Gastrocnemius medialis (tissue), 4 donors: Measurements from ENCODE around the gene OSBP2. TPM values are rescaled to one million over a fixed set of nuclear protein-coding genes. Genes with fewer than 3 reads are reported as not detected.

Source experiments
- ATAC-seq, 2 donors: fragments of 150-250 bp; one replicate each; pipeline ENCODE4 v1.9.1; 2016
- DNase-seq, 2 donors: peaks; one replicate each; pipeline ENCODE4 v3.0.0-alpha.2; 2019
- H3K27ac ChIP-seq, 4 donors: fragments of 200-600 bp; sonication (generic); 1 replicate in 1 of 4; 2 replicates in 3 of 4; pipeline ENCODE4 v1.5.1; 2016 to 2018; ENCODE audit warnings: mild to moderate bottlenecking in 2 of 4, moderate library complexity in 1 of 4
- H3K27me3 ChIP-seq, 3 donors: fragments of 200-600 bp; sonication (generic) in 2 of 3; 1 replicate in 1 of 3; 2 replicates in 2 of 3; pipeline versions ENCODE4 v1.5.1 to v1.6.0; 2016 to 2019; ENCODE audit warnings: mild to moderate bottlenecking in 1 of 3, moderate library complexity in 1 of 3
- H3K36me3 ChIP-seq, 2 donors: fragments of 200-600 bp; sonication (generic) in 1 of 2; one replicate each; pipeline ENCODE4 v1.5.1; 2017 to 2018
- H3K4me1 ChIP-seq, 2 donors: fragments of 200-600 bp; sonication (generic) in 1 of 2; one replicate each; pipeline ENCODE4 v1.5.1; 2016 to 2017; ENCODE audit warnings: mild to moderate bottlenecking in 2 of 2
- H3K4me3 ChIP-seq, 4 donors: fragments of 200-600 bp; sonication (generic) in 3 of 4; 1 replicate in 1 of 4; 2 replicates in 3 of 4; pipeline ENCODE4 v1.5.1; 2016 to 2019; ENCODE audit warnings: mild to moderate bottlenecking in 2 of 4
- H3K9me3 ChIP-seq, 3 donors: fragments of 200-600 bp; sonication (generic) in 2 of 3; 1 replicate in 1 of 3; 2 replicates in 2 of 3; pipeline ENCODE4 v1.5.1; 2016 to 2019
- CTCF ChIP-seq, 5 experiments: fragments of 450-650 bp in 3 of 5; fragments of 200-600 bp in 2 of 5; sonication (generic) in 2 of 5; IDR thresholded peaks in 4 of 5; conservative IDR thresholded peaks in 1 of 5; 1 replicate in 4 of 5; 2 replicates in 1 of 5; pipeline ENCODE4 v1.5.1; 2016 to 2019; ENCODE audit warnings: antibody characterized with exemption in 5 of 5, mild to moderate bottlenecking in 3 of 5, moderate library complexity in 3 of 5
- POLR2A ChIP-seq, 2 donors: fragments of 450-650 bp; IDR thresholded peaks; one replicate each; pipeline ENCODE4 v1.6.1; 2017; ENCODE audit warnings: antibody characterized with exemption in 2 of 2, mild to moderate bottlenecking in 2 of 2, moderate library complexity in 2 of 2
- in situ Hi-C, 4 donors: fragments of 200-750 bp; cut with MboI; loops; one replicate each; pipeline versions ENCODE4 v1.15.0 to v1.8.0; 2017; ENCODE audit warnings: low sequenced_read_pairs in 4 of 4
- intact Hi-C: fragments of 100-400 bp; cut with DNase I; formaldehyde crosslinking; loops from one replicate; pipeline ENCODE4 v1.15.1; 2023; ENCODE audit warnings: low total_unique reads
- total RNA-seq, 4 donors: library from RNA; depleted of rRNA; stranded (reverse); fragments of >200 nt; gene quantifications; one replicate each; pipeline versions ENCODE4 v1.1.0 to v1.2.3, GENCODE V29; 2016

OSBP2 gene
- total RNA-seq, 4 donors from 2014 or later, result 2.8 to 4.3 (median 3.0) TPM

- H3K4me3 ChIP-seq, result no peak overlapping the region
- H3K4me1 ChIP-seq, result peaks cover 0 to 8% of the 10 kb centered on the region in 2 donors
- no peaks in the 10 kb centered on the region for H3K27me3 ChIP-seq
- no peak overlapping the region for H3K27ac ChIP-seq
- ATAC-seq (no peak), DNase-seq (no peak)
- in situ Hi-C loops, result no loop called here
- intact Hi-C loops, result no loop called here
- TF ChIP-seq CTCF (IDR thresholded peaks at IDR 0.05 in 4 of 5, conservative IDR thresholded peaks at IDR 0.05 in 1 of 5), result no peak
- no peaks in the 10 kb centered on the region for H3K9me3 ChIP-seq
- no peaks in the 10 kb centered on the region for H3K36me3 ChIP-seq
Observed at GRCh38 chr22:30717331-30717921, 22.8 kb downstream of the OSBP2 start.

GRCh38 chr22:30717952-30718351 is 23.3 kb downstream of the OSBP2 start:
- ATAC-seq, result no peak
- Histone ChIP-seq H3K27me3 (no peaks in the 10 kb centered on the region), H3K27ac (no peak overlapping the region), H3K9me3 (no peaks in the 10 kb centered on the region), H3K36me3 (no peaks in the 10 kb centered on the region), H3K4me1 (peaks cover 0 to 8% of the 10 kb centered on the region in 2 donors), H3K4me3 (no peak overlapping the region)
- intact Hi-C loops, result no loop called here
- DNase-seq, result no peak
- TF ChIP-seq CTCF (IDR thresholded peaks at IDR 0.05 in 4 of 5, conservative IDR thresholded peaks at IDR 0.05 in 1 of 5) (no peak), POLR2A (IDR thresholded peaks at IDR 0.05) (no peak)
- in situ Hi-C loops, result no loop called here

- ATAC-seq, result no peak
- Histone ChIP-seq H3K27me3 (no peaks in the 10 kb centered on the region), H3K36me3 (no peaks in the 10 kb centered on the region), H3K4me1 (peaks cover 0 to 8% of the 10 kb centered on the region in 2 donors), H3K9me3 (no peaks in the 10 kb centered on the region), H3K27ac (no peak overlapping the region), H3K4me3 (no peak overlapping the region)
- no peak for DNase-seq
- TF ChIP-seq CTCF (IDR thresholded peaks at IDR 0.05 in 4 of 5, conservative IDR thresholded peaks at IDR 0.05 in 1 of 5), result no peak
- TF ChIP-seq POLR2A (IDR thresholded peaks at IDR 0.05), result no peak
- intact Hi-C loops (no loop called here), in situ Hi-C loops (no loop called here)
Observed at GRCh38 chr22:30718491-30718890, 23.8 kb downstream of the OSBP2 start.

- TF ChIP-seq POLR2A (IDR thresholded peaks at IDR 0.05) (no peak), CTCF (IDR thresholded peaks at IDR 0.05 in 4 of 5, conservative IDR thresholded peaks at IDR 0.05 in 1 of 5) (no peak)
- no peak for DNase-seq
- no peak for ATAC-seq
- intact Hi-C loops, result no loop called here
- in situ Hi-C loops, result no loop called here
- Histone ChIP-seq H3K9me3 (no peaks in the 10 kb centered on the region), H3K27ac (no peak overlapping the region), H3K4me3 (no peak overlapping the region), H3K36me3 (no peaks in the 10 kb centered on the region), H3K27me3 (no peaks in the 10 kb centered on the region), H3K4me1 (peaks cover 0 to 8% of the 10 kb centered on the region in 2 donors)
Observed at GRCh38 chr22:30718938-30719337, 24.3 kb downstream of the OSBP2 start.
